GM12891 (cell line): ENCODE results near the gene GNAQ.

Experiments
- PAX5 ChIP-seq: IDR thresholded peaks from 2 replicates; pipeline ENCODE4 v1.6.1; 2011; ENCODE audit warnings: low read length, moderate library complexity, mild to moderate bottlenecking; ENCODE audit not compliant: insufficient read depth, severe bottlenecking
- POLR2A ChIP-seq: IDR thresholded peaks from 2 replicates; pipeline ENCODE4 v1.6.1; 2011; ENCODE audit warnings: low read depth, low read length, control low read depth
- POLR2AphosphoS5 ChIP-seq: IDR thresholded peaks from 2 replicates; pipeline ENCODE4 v1.6.1; 2011; ENCODE audit warnings: low read depth, low read length, control low read depth
- POU2F2 ChIP-seq: IDR thresholded peaks from 2 replicates; pipeline ENCODE4 v1.6.1; 2011; ENCODE audit warnings: low read depth, mild to moderate bottlenecking, control low read depth, low read length, moderate library complexity
- SPI1 ChIP-seq: IDR thresholded peaks from 2 replicates; pipeline ENCODE4 v1.6.1; 2011; ENCODE audit warnings: low read depth, low read length, control low read depth
- TAF1 ChIP-seq: IDR thresholded peaks from 2 replicates; pipeline ENCODE4 v1.6.1; 2011; ENCODE audit warnings: low read depth, low read length, control low read depth

- TF ChIP-seq POLR2AphosphoS5 = no peak
- no peak for TF ChIP-seq TAF1
- no peak for TF ChIP-seq POLR2A
- TF ChIP-seq POU2F2 = no peak
- TF ChIP-seq SPI1 = no peak
- no peak for TF ChIP-seq PAX5
Measured at GRCh38 chr9:77807846-77808750, 223.5 kb downstream of the GNAQ start.
